ENCODE results near the gene PLD4. TPM values are rescaled to one million over a fixed set of nuclear protein-coding genes. Genes with fewer than 3 reads are reported as not detected.
"Not testable (repeated sequence)": the region's sequence is repeated elsewhere in the genome, so short reads cannot be mapped to it uniquely, and the experiment has no call there.

PLD4 gene
- total RNA-seq, 4 donors from 2014 or later, result under 0.01 to 0.37 (median 0.16) TPM; not detected in 1

DNA sequence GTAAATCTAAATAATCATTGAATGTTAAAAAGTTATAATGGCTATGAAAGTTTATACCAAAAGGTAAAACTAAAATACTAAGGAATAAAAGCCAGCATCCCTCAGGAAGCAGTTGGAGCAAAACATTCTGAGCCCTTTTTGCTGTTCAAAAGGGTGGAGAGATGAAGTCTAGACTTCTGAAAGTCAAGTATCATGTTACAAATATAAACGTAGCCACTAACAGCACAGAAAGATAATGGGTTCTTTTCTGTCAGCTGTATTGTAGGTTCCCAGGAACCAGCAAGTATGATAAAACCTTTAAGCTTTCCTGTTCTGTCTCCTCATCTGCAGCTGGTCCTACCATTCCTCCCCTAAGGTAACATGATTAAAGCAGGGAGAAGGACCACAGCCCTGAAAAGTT, 16.4 kb upstream of the PLD4 start:
- TF ChIP-seq, protein P1, sequence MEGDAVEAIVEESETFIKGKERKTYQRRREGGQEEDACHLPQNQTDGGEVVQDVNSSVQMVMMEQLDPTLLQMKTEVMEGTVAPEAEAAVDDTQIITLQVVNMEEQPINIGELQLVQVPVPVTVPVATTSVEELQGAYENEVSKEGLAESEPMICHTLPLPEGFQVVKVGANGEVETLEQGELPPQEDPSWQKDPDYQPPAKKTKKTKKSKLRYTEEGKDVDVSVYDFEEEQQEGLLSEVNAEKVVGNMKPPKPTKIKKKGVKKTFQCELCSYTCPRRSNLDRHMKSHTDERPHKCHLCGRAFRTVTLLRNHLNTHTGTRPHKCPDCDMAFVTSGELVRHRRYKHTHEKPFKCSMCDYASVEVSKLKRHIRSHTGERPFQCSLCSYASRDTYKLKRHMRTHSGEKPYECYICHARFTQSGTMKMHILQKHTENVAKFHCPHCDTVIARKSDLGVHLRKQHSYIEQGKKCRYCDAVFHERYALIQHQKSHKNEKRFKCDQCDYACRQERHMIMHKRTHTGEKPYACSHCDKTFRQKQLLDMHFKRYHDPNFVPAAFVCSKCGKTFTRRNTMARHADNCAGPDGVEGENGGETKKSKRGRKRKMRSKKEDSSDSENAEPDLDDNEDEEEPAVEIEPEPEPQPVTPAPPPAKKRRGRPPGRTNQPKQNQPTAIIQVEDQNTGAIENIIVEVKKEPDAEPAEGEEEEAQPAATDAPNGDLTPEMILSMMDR (IDR thresholded peaks at IDR 0.05), result no peak
- no peak for ATAC-seq (ENCODE audit: low FRiP score)
- no peak for DNase-seq (ENCODE audit: low spot score)

DNA sequence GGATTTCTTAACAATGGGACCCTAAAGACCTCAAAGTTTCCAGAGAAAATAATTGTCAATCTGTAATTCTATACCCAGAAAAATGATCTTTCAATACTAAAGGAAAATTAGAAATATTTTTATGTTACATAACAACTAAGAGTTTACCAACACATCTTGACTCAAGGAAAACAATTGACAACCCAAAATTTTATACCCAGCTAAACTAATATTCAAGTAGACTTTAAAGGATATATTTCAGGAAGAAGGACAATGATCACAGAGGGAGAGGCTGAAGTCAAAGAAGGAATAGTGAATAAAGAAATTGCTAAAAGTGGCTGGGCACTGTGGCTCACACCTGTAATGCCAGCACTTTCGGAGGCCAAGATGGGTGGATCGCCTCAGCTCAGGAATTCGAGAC, 12.6 kb upstream of the PLD4 start:
- ATAC-seq (ENCODE audit: low FRiP score) (no peak), DNase-seq (ENCODE audit: low spot score) (no peak)
- TF ChIP-seq, protein P1 (IDR thresholded peaks at IDR 0.05), result no peak

DNA sequence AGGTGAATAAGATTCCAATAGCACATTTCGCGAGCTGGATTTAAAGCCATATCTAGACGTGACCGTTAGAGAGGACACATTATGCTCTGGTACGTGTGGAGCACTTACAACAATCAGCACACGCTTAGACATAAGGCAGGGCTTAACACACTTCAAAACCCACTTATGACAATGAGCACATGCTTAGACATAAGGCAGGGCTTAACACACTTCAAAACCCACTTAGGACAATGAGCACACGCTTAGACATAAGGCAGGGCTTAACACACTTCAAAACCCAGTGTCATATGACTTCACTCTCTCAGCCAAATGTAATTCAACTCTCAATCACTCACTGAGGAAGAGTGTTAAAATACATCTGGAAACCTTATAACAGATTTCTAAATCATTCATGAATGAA, 11.2 kb upstream of the PLD4 start:
- ATAC-seq (ENCODE audit: low FRiP score) (no peak), DNase-seq (ENCODE audit: low spot score) (no peak)
- TF ChIP-seq, protein P1 (IDR thresholded peaks at IDR 0.05), result no peak

DNA sequence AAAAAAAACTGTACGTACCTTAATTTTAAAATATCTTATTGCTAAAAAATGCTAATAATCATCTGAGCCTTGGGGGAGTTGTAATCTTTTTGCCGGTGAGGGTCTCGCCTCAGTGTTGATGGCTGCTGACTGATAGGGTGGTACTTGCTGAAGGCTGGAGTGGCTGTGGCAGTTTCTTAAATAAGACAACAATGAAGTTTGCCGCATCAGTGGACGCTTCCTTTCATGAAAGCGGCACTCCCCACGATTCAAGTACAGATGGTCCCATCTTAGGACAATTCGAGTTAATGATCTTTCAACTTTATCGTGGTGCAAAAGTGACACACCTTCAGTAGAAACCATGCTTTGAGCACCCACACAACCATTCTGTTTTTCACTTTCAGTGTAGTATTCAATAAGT, 7.6 kb upstream of the PLD4 start:
- TF ChIP-seq, protein P1 (IDR thresholded peaks at IDR 0.05), result no peak
- DNase-seq (ENCODE audit: low spot score), result no peak
- ATAC-seq (ENCODE audit: low FRiP score), result no peak

DNA sequence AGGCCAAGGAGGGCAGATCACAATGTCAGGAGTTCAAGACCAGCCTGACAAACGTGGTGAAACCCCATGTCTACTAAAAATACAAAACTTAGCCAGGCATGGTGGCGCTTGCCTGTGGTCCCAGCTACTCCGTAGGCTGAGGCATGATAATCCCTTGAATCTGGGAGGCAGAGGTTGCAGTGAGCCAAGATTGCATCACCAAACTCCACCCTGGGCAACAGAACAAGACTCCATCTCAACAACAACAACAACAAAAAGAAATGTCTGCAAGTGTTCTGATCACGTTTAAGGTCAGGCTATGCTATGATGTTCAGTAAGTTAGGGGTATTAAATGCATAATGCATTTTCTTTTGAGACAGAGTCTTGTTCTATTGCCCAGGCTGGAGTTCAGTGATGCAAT, 6.7 kb upstream of the PLD4 start:
- DNase-seq (ENCODE audit: low spot score), result no peak
- ATAC-seq (ENCODE audit: low FRiP score), result no peak
- TF ChIP-seq, protein P1 (IDR thresholded peaks at IDR 0.05), result no peak

DNA sequence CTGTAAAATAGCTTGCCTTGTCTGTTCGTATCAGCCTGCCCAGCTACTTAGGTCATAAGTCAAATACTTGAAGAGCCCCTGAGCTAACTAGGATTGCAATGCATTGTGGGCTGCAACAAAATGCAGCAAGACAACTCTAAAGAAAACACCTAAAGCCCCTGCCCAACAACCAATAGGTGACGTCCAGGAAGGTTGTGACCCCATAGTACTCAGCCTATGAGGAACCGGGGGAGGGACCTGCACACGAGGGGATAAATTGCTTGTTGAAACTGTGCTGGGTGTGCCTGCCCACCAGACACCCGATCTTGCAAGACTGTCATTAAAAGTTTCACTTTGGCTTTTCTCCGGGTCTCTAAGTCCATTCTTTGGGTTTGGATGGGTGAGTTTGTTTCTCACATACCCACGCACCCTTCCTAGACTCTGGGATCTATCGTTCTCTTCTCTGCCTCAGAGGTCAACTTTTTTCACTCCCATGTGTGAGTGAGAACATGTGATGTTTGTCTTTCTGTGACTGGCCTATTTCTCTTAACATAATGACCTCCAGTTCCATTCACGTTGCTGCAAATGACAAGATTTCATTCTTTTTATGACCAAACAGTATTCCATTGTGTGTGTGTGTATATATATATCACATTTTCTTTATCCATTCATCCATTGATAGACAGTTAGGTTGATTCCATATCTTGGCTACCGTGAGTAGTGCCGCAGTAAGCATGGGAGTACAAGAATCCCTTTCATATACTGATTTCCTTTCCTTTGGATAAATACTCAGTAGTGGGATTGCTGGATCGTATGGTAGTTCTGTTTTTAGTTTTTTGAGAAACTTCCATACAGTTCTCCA, 5.3 kb upstream of the PLD4 start:
- DNase-seq (ENCODE audit: low spot score); ATAC-seq (ENCODE audit: low FRiP score): not testable (repeated sequence)

DNA sequence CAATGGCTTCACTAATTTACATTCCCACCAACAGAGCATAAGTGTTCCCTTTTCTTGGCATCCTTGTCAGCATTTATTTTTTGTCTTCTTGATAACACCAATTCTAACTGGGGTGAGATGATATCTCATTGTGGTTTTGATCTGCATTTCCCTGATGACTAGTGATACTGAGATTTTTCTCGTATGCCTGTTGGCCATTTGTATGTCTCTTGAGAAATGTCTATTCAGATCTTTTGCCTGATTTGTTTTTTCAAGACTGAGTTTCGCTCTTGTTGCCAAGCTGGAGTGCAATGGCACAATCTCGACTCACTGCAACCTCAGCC, 4.7 kb upstream of the PLD4 start:
- TF ChIP-seq, protein P1 (IDR thresholded peaks at IDR 0.05), result no peak
- ATAC-seq (ENCODE audit: low FRiP score) (no peak), DNase-seq (ENCODE audit: low spot score) (no peak)

All from omental fat pad (tissue), 4 donors.